Measurements from ENCODE around the gene NFATC2. TPM values are rescaled to one million over a fixed set of nuclear protein-coding genes. Genes with fewer than 3 reads are reported as not detected.
"Not testable (repeated sequence)": the region's sequence is repeated elsewhere in the genome, so short reads cannot be mapped to it uniquely, and the experiment has no call there.

Gene NFATC2
- total and polyA plus RNA-seq, 8 donors: 1.5 to 8.3 (median 4.3) TPM

DNA sequence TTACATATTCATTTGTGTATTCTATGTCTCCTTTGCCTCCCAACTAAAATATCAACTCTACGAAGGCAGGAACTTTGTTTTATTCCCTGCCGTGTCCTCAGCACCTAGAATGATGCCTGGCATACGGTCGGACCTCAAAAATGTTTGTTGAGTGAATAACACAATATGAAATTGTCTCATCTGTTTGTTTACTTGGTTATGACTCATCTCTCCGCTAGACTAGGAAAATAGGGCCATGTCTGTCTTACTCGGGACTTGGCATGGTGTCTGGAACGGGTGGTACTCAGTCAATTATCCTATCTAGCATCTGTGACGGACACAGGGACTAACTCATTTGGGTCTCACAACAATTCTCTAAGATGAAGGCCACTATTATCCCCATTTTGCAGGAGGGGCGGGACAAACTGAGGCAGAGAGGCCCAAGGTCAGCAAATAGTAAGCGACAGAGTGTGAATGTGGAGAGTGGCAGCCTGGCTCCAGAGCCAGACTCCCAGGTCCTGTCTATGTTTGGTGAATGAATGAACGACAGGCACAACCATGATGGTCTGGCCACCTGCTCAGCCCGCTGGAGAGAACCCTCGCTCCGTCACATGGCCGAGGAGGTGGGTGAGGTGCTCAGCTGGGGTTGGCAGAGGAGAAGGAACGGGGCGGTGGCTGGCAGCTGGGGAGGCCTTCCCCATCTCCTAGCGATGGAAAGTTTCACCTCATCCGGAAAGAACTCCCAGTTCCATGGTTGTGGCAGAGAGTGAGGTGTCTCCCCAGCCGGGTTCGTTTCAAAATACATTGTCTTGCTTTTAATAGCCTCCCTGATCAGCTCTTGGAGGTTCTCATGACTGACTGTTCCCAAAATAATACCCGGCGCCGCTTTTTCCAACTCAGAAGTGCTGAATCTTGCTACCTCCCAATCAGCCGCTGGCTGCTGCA lies 27.6 kb upstream of the NFATC2 start:
- ATAC-seq: no peak
- Histone ChIP-seq H3K27me3 (peaks cover 0 to 6% (median 2%) of the 10 kb centered on the region in 4 donors), H3K36me3 (no peaks in the 10 kb centered on the region), H3K27ac (no peak overlapping the region), H3K9me3 (no peaks in the 10 kb centered on the region), H3K4me3 (no peak overlapping the region), H3K4me1 (no peaks in the 10 kb centered on the region)
- 68 to 75% methylated on average over 25 of the region's 25 CpGs for WGBS, 2 donors
- TF ChIP-seq, protein P1, sequence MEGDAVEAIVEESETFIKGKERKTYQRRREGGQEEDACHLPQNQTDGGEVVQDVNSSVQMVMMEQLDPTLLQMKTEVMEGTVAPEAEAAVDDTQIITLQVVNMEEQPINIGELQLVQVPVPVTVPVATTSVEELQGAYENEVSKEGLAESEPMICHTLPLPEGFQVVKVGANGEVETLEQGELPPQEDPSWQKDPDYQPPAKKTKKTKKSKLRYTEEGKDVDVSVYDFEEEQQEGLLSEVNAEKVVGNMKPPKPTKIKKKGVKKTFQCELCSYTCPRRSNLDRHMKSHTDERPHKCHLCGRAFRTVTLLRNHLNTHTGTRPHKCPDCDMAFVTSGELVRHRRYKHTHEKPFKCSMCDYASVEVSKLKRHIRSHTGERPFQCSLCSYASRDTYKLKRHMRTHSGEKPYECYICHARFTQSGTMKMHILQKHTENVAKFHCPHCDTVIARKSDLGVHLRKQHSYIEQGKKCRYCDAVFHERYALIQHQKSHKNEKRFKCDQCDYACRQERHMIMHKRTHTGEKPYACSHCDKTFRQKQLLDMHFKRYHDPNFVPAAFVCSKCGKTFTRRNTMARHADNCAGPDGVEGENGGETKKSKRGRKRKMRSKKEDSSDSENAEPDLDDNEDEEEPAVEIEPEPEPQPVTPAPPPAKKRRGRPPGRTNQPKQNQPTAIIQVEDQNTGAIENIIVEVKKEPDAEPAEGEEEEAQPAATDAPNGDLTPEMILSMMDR (IDR thresholded peaks at IDR 0.05): no peak
- FAIRE-seq: no peak
- DNase-seq: no peak
- intact Hi-C loops (cut with DNase I): no loop called here

DNA sequence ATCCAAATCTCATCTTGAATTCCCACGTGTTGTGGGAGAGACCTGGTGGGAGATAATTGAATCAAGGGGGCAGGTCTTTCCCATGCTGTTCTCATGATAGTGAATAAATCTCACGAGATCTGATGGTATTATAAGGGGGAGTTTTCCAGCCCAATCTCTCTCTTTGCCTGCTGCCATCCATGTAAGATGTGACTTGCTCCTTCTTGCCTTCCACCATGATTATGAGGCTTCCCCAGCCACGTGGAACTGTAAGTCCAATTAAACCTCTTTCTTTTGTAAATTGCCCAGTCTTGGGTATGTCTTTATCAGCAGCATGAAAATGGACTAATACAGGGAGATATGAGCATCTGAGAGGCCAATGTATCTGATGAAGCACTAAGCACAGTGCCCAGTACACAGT lies 26.0 kb upstream of the NFATC2 start:
- H3K27ac ChIP-seq; DNase-seq; FAIRE-seq; H3K27me3 ChIP-seq; intact Hi-C loops (cut with DNase I); H3K36me3 ChIP-seq; H3K9me3 ChIP-seq; H3K4me1 ChIP-seq; H3K4me3 ChIP-seq; ATAC-seq: not testable (repeated sequence)
- WGBS, 2 donors: 63 to 67% methylated on average over 3 of the region's 3 CpGs

DNA sequence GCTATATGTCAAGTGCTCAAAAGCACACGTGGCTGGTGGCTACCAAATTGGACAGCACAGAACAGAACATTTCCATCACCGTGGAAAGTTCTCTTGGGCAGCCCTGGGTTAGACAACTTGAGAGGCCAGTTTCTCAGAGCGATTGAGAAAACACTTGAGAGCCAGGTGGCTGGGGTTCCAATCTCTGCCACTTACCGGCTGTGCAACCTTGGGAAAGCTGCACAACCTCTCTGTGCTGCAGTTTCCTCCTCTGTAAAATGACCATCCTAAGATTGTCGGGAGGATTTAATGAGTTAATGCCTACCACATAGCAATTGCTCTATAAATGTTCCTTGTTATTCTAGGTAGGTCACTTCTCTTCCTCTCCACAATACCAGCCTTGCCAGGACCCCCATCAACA lies 25.1 kb upstream of the NFATC2 start:
- intact Hi-C loops (cut with DNase I): no loop called here
- peaks cover 0 to 11% (median 9%) of the 10 kb centered on the region in 3 donors for H3K4me1 ChIP-seq
- TF ChIP-seq, protein P1 (IDR thresholded peaks at IDR 0.05): no peak
- H3K36me3 ChIP-seq: no peaks in the 10 kb centered on the region
- ATAC-seq (no peak), DNase-seq (no peak), FAIRE-seq (no peak)
- 75 to 81% methylated on average over 5 of the region's 5 CpGs for WGBS, 2 donors
- H3K4me3 ChIP-seq: no peak overlapping the region
- H3K27me3 ChIP-seq: peaks cover 0 to 6% (median 2%) of the 10 kb centered on the region in 4 donors
- H3K27ac ChIP-seq: no peak overlapping the region
- no peaks in the 10 kb centered on the region for H3K9me3 ChIP-seq

DNA sequence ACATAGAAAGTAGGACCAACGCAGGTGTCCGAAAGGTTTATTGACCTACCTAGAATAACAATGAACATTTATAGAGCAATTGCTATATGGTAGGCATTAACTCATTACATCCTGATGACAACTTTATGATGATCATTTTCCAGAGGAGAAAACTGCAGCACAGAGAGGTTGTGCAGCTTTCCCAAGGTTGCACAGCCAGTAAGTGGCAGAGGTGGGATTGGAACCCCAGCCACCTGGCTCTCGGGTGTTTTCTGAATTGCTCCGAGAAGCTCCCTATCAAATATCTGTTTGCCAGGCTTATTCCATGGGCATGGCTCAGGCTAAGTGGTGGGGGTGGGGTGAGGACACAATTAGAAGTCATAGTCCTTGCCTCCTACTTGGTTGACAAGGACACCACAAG lies 24.1 kb upstream of the NFATC2 start:
- FAIRE-seq: no peak
- TF ChIP-seq, protein P1 (IDR thresholded peaks at IDR 0.05): no peak
- intact Hi-C loops (cut with DNase I): no loop called here

GRCh38 chr20:51565298-51566144 lies 23.0 kb upstream of the NFATC2 start:
- intact Hi-C loops (cut with DNase I): no loop called here
- no peak overlapping the region for H3K4me3 ChIP-seq
- 68 to 69% methylated on average over 14 of the region's 14 CpGs for WGBS, 2 donors

More for the DNA sequence above, 24.1 kb upstream of the NFATC2 start:
- WGBS, 2 donors: 76 to 84% methylated on average over 4 of the region's 4 CpGs
- Histone ChIP-seq H3K27me3 (peaks cover 0 to 6% (median 2%) of the 10 kb centered on the region in 4 donors), H3K4me1 (peaks cover 7 to 20% (median 16%) of the 10 kb centered on the region in 3 donors), H3K4me3 (no peak overlapping the region), H3K27ac (no peak overlapping the region), H3K9me3 (no peaks in the 10 kb centered on the region), H3K36me3 (no peaks in the 10 kb centered on the region)
- DNase-seq (no peak), ATAC-seq (no peak)

More at GRCh38 chr20:51565298-51566144, 23.0 kb upstream of the NFATC2 start:
- TF ChIP-seq, protein P1 (IDR thresholded peaks at IDR 0.05): no peak
- H3K27ac ChIP-seq: no peak overlapping the region
- H3K4me1 ChIP-seq: peaks cover 7 to 28% (median 23%) of the 10 kb centered on the region in 3 donors
- no peak for DNase-seq
- no peak for ATAC-seq
- FAIRE-seq: no peak
- peaks cover 0 to 6% (median 2%) of the 10 kb centered on the region in 4 donors for H3K27me3 ChIP-seq
- H3K36me3 ChIP-seq: no peaks in the 10 kb centered on the region
- no peaks in the 10 kb centered on the region for H3K9me3 ChIP-seq

Measured in pancreas (tissue), 10 donors.